Activated naive CD4-positive, alpha-beta T cell treated with anti-CD3 and anti-CD28 coated beads, Interleukin-2, amount 50 U/mL, for 16 hours (primary cell): Measurements from ENCODE around the gene LRP1B.

Experiments
- DNase-seq: peaks from one replicate; pipeline ENCODE4 v3.0.0-alpha.2; 2020

The LRP1B gene

DNA sequence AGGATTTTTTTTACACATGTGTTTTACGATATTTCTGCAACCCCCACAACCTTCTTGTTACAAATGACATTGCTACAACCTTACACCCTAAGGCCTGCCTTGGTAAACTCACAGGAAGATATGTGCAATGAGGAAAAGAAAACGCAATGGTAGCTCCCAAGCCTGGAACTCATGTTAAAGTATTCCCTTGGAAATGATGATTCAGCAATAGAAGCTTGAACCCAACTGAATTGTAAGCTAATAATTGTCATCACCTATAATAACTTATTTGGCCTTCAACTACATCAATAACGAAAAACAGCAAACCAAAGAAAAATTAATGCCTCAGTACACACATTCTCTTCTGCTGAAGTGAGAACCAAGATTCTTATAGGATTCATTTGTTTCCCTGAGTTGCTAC, 491.0 kb downstream of the LRP1B start:
- no peak for DNase-seq

DNA sequence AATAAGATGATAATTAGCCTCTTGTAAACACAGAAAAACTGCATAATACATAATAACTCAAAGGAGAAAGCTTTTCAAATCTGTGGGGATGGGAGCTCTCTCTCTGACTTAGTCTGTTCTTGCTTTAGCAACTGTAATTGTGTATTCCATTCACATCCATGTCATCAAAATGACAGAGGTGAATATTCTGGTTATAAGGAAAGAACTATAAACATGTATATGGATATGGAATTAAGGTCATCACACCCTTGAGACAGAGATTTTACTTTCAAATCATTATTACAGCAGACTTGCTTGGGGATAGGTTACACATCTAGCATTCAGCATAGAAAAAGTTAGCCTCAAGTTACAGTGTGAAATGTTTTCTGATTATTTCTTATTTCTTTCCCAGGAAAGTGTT, 497.7 kb downstream of the LRP1B start:
- DNase-seq, result no peak

DNA sequence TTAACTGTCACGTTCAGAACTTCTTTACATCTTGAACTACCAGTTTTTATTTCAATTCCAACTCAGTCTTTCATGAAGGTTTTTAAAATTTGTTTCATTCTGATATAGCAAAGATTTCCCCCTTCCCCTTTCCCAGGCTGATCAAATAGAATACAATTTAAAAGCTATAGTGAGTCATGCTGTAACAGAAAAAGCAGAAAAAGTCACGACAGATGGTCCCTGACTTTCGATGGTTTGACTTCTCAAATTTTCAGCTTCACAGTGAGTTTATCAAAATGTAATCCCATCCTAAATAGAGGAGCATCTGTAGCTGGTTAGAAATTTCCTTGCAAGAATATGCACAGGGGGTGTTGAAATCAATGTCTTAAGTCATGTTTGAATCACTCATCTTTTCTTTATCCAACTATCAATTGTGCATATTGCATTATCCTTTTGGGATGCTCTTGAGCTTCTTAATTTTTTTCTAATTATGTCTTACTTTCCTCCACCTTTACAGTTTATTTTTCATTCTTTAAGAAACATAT, 500.3 kb downstream of the LRP1B start:
- no peak for DNase-seq

DNA sequence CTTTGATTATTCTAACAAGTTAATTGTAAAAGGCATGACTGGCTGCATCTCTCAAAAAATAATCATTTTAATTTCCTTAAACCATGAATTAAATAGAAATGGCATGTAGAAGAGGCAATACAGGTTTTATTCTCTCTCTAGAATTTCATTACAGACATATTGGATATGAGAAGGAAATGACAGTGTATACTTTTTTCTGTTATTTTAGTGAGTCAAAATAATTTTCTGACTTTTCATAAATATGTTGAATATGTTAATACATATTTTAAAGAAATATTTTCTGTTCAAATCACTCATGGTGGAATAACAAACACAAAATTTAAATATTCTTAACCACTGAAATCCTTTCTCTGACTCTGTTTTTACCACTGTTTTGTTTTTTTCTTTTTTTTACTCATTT, 510.4 kb downstream of the LRP1B start:
- no peak for DNase-seq

DNA sequence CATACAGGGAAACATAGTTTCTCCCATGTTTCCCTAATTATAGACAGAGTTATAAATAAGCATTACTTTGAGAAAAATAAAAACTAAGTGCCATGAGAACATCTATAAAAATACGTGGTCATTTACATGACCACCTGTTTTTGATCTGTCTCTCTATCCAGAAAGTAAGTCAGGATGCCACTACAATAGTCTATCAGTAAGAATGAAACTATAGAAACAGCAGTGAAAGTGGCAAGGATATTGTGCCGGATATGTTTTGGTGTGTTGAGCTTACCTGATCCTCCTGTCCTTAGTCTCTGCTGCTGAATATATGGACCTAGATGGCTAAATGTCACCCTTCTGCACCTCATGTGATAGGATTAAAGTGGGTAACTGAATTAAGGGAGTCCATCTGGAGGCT, 512.4 kb downstream of the LRP1B start:
- DNase-seq, result no peak

DNA sequence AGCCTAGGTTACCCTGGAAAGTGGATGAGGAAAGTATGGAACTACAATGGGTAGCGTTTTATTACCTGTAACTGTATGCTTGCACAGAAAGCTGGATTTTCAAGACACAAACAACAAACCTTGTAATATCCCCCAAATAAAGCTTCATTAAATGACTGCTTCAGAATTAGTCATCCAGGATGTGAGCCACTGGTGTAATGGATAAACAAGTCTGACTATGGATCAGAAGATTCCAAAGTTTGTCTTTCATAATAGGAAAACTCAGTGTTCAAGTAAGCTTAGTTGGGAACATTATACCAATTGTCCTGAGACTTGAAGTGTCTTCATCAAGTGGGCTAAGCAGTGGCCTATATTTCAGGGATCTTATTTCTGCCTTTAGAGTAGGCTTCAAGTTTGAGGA, 518.8 kb downstream of the LRP1B start:
- no peak for DNase-seq

DNA sequence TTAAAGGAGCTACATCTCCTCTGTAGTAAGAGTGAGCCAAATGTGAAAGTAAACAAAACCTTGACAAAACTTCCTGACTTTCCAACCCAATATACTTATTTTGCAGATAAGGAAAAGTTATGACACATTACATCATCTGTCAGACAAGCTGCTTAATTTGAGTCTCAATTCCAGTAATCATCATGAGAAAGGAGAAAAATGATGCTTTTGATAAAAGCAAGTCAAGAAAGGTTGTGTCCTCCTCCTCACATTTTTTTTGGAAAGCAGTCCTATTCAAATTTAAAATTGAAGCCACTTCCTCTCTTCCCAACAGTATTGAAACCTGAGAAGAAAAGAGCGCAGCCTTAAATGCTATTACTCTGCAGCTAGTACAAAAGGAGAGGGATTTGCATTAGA, 519.6 kb downstream of the LRP1B start:
- DNase-seq, result no peak

DNA sequence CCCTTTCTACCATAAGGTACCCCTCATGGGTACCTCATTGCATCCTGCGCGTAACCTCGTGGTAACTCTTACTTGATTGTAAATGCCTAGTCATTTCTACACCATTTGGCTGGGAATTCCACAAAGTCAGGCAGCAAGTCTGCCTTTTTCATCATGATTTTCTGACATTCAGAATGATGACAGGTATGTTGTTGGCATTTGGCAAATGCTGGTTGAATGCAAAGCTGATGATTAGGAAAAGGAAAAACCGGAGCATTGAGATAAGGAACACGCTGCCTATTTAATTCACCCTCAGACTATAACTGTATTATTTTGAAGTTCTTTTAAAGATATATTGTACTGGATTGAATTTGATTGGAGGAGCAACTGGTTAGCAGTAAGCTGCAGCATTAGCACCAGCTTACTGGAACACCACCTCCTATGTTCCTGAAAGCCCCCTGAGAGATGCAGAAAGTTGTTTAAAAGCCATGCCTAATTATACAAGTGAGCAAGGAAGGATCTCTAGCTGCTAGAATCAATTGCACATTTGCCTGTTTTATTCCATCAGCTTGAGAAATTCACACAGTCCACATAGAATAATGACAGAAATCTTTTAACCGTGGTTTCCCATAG, 520.1 kb downstream of the LRP1B start:
- no peak for DNase-seq

DNA sequence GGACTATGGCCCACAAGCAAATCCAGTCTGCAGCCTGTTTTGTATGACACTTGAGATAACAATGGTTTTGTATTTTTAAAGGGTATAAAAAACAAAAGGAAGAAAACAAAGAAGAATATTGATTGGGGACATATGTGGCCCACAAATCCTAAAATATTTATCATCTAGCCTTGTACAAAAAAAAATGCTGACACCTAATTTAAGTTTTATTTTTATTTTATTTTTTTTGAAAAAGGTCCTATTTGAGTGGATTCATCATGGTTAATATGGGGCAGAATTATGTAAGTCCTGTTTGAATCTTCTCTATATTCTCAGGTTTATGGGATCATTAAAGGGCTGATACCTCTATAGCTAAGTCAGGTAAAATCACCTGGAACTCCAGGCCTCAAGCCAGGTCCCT, 525.7 kb downstream of the LRP1B start:
- no peak for DNase-seq

DNA sequence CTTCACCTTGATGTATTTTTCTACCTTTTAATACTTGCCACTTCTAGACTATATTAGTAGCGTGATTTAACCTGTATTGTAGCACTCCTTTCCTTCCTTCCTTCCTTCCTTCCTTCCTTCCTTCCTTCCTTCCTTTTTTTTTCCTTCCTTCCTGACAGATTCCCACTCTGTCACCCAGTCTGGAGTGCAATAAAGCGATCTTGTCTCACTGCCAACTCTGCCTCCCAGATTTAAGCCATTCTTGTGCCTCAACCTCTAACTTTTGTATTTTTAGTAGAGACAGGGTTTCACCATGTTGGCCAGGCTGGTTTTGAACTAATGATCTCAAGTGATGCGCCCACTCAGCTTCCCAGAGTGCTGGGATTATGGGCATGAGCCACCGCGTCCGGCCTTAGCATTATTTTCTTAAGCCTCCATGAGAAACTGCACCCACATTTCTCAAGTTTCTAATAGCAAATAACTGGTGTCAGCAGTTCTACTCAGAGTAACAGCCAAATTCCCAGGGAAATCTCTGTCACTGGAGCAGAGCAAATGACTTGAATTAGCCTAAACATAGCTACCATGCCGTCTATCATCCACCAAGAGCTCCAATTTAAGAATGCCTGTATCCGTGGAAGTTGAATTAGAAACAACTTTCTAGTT, 529.2 kb downstream of the LRP1B start:
- DNase-seq, result no peak

DNA sequence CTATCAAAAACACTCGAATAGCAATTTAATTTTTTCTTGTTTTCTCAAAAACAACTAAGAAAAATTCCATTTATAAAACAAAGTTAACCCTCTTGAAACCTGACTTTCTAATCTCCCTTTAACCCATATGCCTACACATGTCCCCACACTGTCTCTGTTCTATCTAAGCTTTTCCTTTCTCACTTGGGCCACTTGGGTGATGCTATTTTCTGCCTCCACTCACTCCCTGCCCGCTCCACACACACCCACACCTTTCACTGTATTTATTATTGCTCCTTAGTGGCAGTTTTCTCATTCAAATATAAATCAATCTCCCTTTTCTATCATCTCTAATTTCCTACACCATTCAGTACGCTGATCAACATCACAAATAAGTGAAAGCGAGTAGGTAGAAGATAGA, 531.1 kb downstream of the LRP1B start:
- no peak for DNase-seq

DNA sequence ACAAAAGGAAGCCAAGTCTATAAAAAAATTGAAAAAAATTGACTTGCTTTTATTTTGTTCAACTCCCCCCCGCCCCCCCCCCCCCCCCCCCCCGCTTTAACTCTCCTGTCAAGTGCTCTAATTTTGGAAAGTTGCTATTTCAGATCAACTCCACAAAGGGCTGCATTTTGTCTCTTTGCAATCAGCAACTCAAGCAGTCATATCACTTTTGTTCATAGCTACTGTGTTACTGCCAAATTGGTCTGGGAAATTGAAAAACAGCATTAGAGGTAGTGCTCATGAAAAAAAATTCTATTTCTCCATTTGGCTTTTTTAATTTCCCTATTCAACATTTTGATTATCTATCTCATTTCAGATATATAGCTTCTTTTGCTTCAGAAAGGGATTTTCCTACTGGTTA, 531.8 kb downstream of the LRP1B start:
- no peak for DNase-seq

DNA sequence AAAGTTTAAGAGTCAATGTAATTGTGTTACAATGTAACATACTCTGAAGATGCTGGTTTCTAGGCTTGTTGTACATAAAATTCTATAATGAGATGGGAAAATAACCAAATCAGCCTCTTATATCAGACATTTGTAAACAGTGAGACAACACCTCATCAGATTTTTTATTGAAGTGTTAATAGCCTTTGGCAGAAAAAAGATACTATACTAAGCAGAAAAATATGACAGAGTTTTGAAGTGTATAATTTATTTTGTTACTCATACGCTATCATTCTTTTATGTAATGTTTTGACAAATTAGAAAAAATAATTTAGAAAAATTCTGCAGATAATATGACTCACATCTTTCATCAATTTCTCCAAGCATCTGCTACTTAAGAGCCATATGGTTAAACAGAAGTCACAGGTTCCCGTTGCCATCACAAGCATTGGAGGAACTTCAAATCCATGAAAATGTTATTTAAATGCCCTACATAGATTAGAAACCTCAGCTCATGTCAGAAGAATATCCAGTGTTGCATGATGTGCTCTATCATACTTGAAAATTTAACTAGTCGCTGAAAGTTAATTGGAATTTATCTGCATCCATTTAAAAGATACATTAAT, 535.4 kb downstream of the LRP1B start:
- no peak for DNase-seq

DNA sequence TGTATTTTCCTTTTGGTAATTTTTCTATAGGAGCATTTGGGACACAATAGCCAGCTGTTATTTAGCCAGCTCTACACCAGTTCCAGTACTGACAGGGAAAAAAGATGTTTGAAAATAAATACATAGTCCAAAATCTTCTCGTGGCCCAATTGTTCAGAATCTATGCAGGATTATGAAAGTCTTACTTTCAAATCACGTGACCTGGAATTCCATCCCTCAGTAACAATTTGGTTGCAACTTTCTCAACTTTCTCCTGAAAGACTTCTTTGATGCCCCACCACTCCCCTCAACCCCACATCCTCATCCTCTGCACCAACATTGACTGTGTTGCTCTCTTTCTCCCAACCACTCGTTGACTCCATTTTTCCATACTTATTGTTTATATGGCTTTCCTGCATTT, 539.0 kb downstream of the LRP1B start:
- DNase-seq, result no peak

DNA sequence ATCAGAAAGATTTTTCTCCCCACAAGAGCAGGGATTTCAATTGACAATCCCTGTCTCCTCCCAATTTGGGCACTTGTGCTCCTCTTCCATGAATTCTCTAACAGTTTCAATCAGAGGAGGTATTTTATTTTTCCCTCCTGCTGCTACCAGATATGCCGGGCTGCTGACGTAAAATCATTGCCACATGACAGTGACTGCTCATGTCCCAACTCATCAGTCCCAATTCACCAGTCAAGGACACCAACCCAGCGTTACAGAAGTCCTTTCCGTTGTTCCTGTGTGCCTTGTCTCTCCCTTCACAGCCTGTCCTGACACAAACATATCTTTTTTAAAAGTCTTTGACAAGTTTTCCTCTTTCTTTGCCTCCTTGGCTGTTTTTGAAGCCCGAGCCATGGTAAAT, 540.2 kb downstream of the LRP1B start:
- no peak for DNase-seq

DNA sequence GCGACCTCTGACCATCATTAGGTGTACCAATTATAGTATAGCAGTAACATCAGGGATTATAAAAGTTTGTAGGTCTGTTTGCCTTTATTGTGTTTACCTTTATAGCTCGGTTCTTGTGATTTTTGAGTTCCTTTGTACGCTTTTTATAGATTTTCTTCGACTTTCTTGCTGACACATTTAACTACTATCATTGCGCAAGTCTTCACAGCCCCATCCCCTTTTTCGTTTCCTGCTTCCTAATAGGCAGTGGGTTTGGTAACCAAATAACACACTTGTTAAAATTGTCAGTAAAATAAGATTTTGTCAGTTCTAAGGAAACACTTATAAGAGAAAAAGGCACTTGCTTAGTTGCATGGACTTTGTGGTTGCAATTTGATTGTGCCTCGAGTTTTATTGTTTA, 541.5 kb downstream of the LRP1B start:
- no peak for DNase-seq

DNA sequence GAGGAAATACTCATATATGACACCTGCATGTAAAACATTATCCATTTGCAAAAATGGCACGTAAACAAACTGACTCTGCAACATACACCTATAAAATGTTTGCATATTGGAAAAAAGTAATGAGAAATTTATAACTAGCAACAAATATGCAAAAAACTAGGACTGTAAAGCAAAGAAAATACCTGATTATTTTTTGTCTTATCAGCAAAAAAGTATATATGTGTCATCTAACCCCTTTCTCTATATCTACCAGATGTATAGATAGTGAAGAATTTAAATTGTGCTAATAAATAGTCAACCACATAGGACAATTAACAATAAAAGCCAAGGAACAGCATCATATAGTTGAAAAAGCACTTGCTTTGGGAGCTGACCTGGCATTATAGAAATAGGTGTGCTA, 543.8 kb downstream of the LRP1B start:
- DNase-seq, result no peak

DNA sequence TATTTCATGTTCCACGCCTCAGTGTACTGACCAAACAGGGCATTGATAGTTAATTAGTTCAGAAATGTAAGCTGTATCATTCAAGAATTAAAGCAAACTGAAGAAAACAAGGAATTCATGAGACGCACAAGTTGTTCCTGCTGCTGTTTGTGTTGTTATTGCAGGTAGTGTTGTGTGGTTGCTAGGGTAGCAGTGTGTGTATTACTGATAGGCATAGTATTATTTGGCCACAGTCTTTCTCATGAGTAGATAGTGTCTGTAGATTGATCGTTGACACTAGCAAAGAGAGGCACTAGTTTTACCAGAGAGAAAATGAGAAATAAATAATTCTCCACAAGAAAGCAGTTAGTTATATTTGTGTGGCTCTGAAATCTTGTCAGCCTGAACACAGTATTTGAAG, 548.6 kb downstream of the LRP1B start:
- no peak for DNase-seq

DNA sequence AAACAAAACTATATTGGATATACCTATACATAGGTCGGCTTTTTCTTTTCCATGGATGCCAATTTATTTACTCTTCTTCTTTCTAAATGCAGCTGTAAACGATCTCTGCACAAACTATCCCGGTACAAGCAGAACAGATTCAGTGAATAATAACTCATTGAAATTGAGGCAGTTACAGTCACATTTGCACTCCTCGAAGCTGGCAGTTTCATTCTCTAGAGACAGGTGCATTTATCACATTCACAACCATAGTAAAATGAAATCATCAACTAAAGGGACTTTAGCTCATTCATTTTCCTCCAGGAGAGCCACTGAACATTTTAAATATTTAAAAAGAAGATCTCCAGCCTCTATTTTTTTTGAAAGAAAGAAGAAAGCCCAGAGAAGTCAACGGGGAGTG, 551.7 kb downstream of the LRP1B start:
- DNase-seq, result no peak

DNA sequence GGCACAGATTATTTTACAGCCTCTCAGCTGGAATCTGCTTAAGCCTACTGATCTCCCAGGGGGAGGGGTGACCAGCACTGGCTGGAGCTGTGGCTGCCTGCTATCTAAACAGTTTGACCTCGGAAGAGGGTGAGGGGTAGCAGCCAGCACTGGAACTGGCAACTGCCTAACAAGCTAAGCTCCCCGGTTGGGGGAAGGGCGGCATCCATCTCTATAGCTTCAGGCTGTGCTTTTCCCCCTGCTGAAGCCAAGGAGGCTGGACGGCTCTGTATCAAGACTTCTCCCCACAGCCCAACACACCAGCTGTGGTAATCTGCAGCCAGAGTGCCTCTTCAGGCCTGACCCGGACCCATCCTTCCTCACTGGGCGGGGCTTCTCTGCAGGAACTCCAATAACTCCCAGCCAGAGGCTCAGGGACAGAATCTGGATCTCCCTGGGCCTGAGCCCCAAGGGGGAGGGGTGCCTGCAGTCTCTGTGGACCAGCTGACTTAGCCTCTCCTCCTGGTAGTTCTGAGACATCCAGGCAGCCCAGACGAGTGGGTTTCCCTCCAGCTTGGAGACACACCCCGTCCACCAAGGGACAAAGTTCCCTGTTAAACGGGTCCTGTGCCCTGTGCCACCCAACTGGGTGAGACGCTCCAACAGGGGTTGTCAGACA, 560.2 kb downstream of the LRP1B start:
- DNase-seq, result no peak

DNA sequence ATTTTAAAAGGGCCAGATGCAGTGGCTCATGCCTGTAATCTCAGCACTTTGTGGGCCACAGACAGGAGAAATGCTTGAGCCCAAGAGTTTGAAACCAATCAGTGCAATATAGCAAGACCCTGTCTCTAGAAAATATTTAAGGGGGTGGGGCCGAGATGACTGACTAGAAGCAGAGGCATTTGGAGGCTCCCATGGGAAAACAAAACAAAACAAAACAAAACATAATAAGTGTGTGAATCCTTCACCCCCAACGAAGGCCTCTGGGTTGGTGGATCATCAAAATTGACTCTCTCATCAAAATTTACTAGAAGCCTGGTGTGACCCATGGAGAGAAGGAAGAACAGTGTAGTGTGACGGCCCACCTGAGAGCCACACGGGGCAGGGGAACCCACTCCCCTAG, 560.9 kb downstream of the LRP1B start:
- DNase-seq, result no peak

DNA sequence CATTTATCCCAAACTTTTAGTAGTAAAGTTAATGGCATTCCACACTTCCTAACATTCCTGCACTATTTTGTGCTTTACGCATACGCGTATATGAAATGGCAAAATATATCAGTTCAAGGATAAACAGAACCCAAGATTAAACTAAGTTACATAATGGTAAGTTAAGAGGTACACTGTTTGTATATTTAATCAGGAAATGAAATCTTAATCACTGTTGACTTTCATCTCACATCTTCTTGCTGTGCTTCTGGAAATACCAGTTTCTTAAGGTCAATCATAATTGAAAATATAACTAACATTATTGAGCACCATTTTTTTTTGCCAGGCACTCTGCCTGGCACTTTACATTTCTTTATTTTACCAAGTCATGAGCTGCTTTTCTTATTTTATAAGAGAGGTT, 565.2 kb downstream of the LRP1B start:
- no peak for DNase-seq

DNA sequence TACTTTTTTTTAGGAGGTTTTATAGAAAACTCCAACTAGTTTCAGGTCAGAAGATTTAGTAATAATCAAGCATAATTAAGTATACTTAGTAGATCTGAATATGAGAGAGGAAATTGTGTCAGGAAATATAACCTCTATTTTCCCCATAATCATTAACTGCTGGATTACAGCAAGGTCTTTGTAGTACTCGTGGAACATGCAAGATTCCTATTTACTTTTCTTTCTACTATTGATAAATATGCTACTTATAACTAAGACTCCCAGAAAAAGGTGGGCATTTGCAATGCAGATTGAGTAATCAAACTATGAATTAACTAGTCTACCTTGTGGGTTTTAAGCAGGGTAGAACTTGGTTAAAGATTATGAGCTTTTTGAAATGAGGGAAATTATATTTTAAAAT, 570.1 kb downstream of the LRP1B start:
- DNase-seq, result no peak
